ENCODE measurements around the gene CRACDL.

The CRACDL gene

GRCh38 chr2:98935777-98936352, at the start of gene CRACDL:
Gene CRACDL, minus strand, starts transcription at chr2:98936225. Its CDS starts 89,425 bp downstream, at chr2:98846800.
- Histone ChIP-seq H3K9me3 (ENCODE audit: control insufficient read depth in 1 of 2, low read length in 2 of 2) (no peaks in the 10 kb centered on the region), H3K4me3 (ENCODE audit: low read depth in 1 of 2, low read length in 2 of 2) (peak within 1 kb of the TSS; percentile 52 to 55), H3K4me1 (ENCODE audit: control insufficient read depth in 1 of 2, insufficient read depth in 2 of 2, low read length in 2 of 2) (peaks cover 3 to 7% of the 10 kb centered on the region in 2 donors), H3K9ac (ENCODE audit: low read depth in 1 of 2, low read length in 2 of 2) (no peak within 1 kb of the TSS), H3K36me3 (ENCODE audit: control insufficient read depth in 1 of 2, insufficient read depth in 2 of 2, low read length in 2 of 2) (no peaks in the 10 kb centered on the region), H3K27me3 (ENCODE audit: control insufficient read depth in 1 of 2, insufficient read depth in 2 of 2, low read length in 2 of 2) (peaks cover 34 to 47% of the 10 kb centered on the region in 2 donors), H3K27ac (ENCODE audit: low read depth, low read length) (no peak within 1 kb of the TSS)

- H3K9ac ChIP-seq (ENCODE audit: low read depth in 1 of 2, low read length in 2 of 2) = no peak overlapping the region
- no peaks in the 10 kb centered on the region for H3K36me3 ChIP-seq (ENCODE audit: control insufficient read depth in 1 of 2, insufficient read depth in 2 of 2, low read length in 2 of 2)
- no peak overlapping the region for H3K27ac ChIP-seq (ENCODE audit: low read depth, low read length)
- no peak overlapping the region for H3K4me3 ChIP-seq (ENCODE audit: low read depth in 1 of 2, low read length in 2 of 2)
- H3K9me3 ChIP-seq (ENCODE audit: control insufficient read depth in 1 of 2, low read length in 2 of 2) = peaks cover under 1 to 3% of the 10 kb centered on the region in 2 donors
- no peaks in the 10 kb centered on the region for H3K27me3 ChIP-seq (ENCODE audit: control insufficient read depth in 1 of 2, insufficient read depth in 2 of 2, low read length in 2 of 2)
- no peaks in the 10 kb centered on the region for H3K4me1 ChIP-seq (ENCODE audit: control insufficient read depth in 1 of 2, insufficient read depth in 2 of 2, low read length in 2 of 2)
Observed at GRCh38 chr2:98975611-98976010, 39.6 kb upstream of the CRACDL start.

- no peak overlapping the region for H3K27ac ChIP-seq (ENCODE audit: low read depth, low read length)
- no peak overlapping the region for H3K4me3 ChIP-seq (ENCODE audit: low read depth in 1 of 2, low read length in 2 of 2)
- H3K9ac ChIP-seq (ENCODE audit: low read depth in 1 of 2, low read length in 2 of 2) = no peak overlapping the region
- H3K27me3 ChIP-seq (ENCODE audit: control insufficient read depth in 1 of 2, insufficient read depth in 2 of 2, low read length in 2 of 2) = no peaks in the 10 kb centered on the region
- H3K36me3 ChIP-seq (ENCODE audit: control insufficient read depth in 1 of 2, insufficient read depth in 2 of 2, low read length in 2 of 2) = no peaks in the 10 kb centered on the region
- peaks cover 5 to 6% of the 10 kb centered on the region in 2 donors for H3K9me3 ChIP-seq (ENCODE audit: control insufficient read depth in 1 of 2, low read length in 2 of 2)
- H3K4me1 ChIP-seq (ENCODE audit: control insufficient read depth in 1 of 2, insufficient read depth in 2 of 2, low read length in 2 of 2) = no peaks in the 10 kb centered on the region
Observed at GRCh38 chr2:98972582-98973167, 36.6 kb upstream of the CRACDL start.

- Histone ChIP-seq H3K27ac (ENCODE audit: low read depth, low read length) (no peak overlapping the region), H3K36me3 (ENCODE audit: control insufficient read depth in 1 of 2, insufficient read depth in 2 of 2, low read length in 2 of 2) (no peaks in the 10 kb centered on the region), H3K4me3 (ENCODE audit: low read depth in 1 of 2, low read length in 2 of 2) (no peak overlapping the region), H3K9ac (ENCODE audit: low read depth in 1 of 2, low read length in 2 of 2) (no peak overlapping the region), H3K4me1 (ENCODE audit: control insufficient read depth in 1 of 2, insufficient read depth in 2 of 2, low read length in 2 of 2) (no peaks in the 10 kb centered on the region), H3K9me3 (ENCODE audit: control insufficient read depth in 1 of 2, low read length in 2 of 2) (no peaks in the 10 kb centered on the region), H3K27me3 (ENCODE audit: control insufficient read depth in 1 of 2, insufficient read depth in 2 of 2, low read length in 2 of 2) (no peaks in the 10 kb centered on the region)
Observed at GRCh38 chr2:98959810-98960507, 23.9 kb upstream of the CRACDL start.

GRCh38 chr2:98952966-98953365, 16.9 kb upstream of the CRACDL start:
- peaks cover 0 to 9% of the 10 kb centered on the region in 2 donors for H3K27me3 ChIP-seq (ENCODE audit: control insufficient read depth in 1 of 2, insufficient read depth in 2 of 2, low read length in 2 of 2)
- H3K9ac ChIP-seq (ENCODE audit: low read depth in 1 of 2, low read length in 2 of 2) = no peak overlapping the region
- H3K27ac ChIP-seq (ENCODE audit: low read depth, low read length) = no peak overlapping the region
- H3K4me1 ChIP-seq (ENCODE audit: control insufficient read depth in 1 of 2, insufficient read depth in 2 of 2, low read length in 2 of 2) = no peaks in the 10 kb centered on the region
- H3K4me3 ChIP-seq (ENCODE audit: low read depth in 1 of 2, low read length in 2 of 2) = no peak overlapping the region
- H3K36me3 ChIP-seq (ENCODE audit: control insufficient read depth in 1 of 2, insufficient read depth in 2 of 2, low read length in 2 of 2) = no peaks in the 10 kb centered on the region
- no peaks in the 10 kb centered on the region for H3K9me3 ChIP-seq (ENCODE audit: control insufficient read depth in 1 of 2, low read length in 2 of 2)

GRCh38 chr2:98948956-98949739, 13.1 kb upstream of the CRACDL start:
- no peak overlapping the region for H3K27ac ChIP-seq (ENCODE audit: low read depth, low read length)
- H3K4me1 ChIP-seq (ENCODE audit: control insufficient read depth in 1 of 2, insufficient read depth in 2 of 2, low read length in 2 of 2) = no peaks in the 10 kb centered on the region
- H3K9ac ChIP-seq (ENCODE audit: low read depth in 1 of 2, low read length in 2 of 2) = no peak overlapping the region
- no peak overlapping the region for H3K4me3 ChIP-seq (ENCODE audit: low read depth in 1 of 2, low read length in 2 of 2)
- H3K27me3 ChIP-seq (ENCODE audit: control insufficient read depth in 1 of 2, insufficient read depth in 2 of 2, low read length in 2 of 2) = peaks cover 0 to 9% of the 10 kb centered on the region in 2 donors
- no peaks in the 10 kb centered on the region for H3K36me3 ChIP-seq (ENCODE audit: control insufficient read depth in 1 of 2, insufficient read depth in 2 of 2, low read length in 2 of 2)
- no peaks in the 10 kb centered on the region for H3K9me3 ChIP-seq (ENCODE audit: control insufficient read depth in 1 of 2, low read length in 2 of 2)

GRCh38 chr2:98947554-98947953, 11.5 kb upstream of the CRACDL start:
- Histone ChIP-seq H3K27me3 (ENCODE audit: control insufficient read depth in 1 of 2, insufficient read depth in 2 of 2, low read length in 2 of 2) (peaks cover 0 to 9% of the 10 kb centered on the region in 2 donors), H3K4me3 (ENCODE audit: low read depth in 1 of 2, low read length in 2 of 2) (no peak overlapping the region), H3K4me1 (ENCODE audit: control insufficient read depth in 1 of 2, insufficient read depth in 2 of 2, low read length in 2 of 2) (no peaks in the 10 kb centered on the region), H3K9me3 (ENCODE audit: control insufficient read depth in 1 of 2, low read length in 2 of 2) (no peaks in the 10 kb centered on the region), H3K9ac (ENCODE audit: low read depth in 1 of 2, low read length in 2 of 2) (no peak overlapping the region), H3K36me3 (ENCODE audit: control insufficient read depth in 1 of 2, insufficient read depth in 2 of 2, low read length in 2 of 2) (no peaks in the 10 kb centered on the region), H3K27ac (ENCODE audit: low read depth, low read length) (no peak overlapping the region)

- Histone ChIP-seq H3K9ac (ENCODE audit: low read depth in 1 of 2, low read length in 2 of 2) (no peak overlapping the region), H3K27me3 (ENCODE audit: control insufficient read depth in 1 of 2, insufficient read depth in 2 of 2, low read length in 2 of 2) (peaks cover 0 to 8% of the 10 kb centered on the region in 2 donors), H3K36me3 (ENCODE audit: control insufficient read depth in 1 of 2, insufficient read depth in 2 of 2, low read length in 2 of 2) (no peaks in the 10 kb centered on the region), H3K4me1 (ENCODE audit: control insufficient read depth in 1 of 2, insufficient read depth in 2 of 2, low read length in 2 of 2) (no peaks in the 10 kb centered on the region), H3K27ac (ENCODE audit: low read depth, low read length) (no peak overlapping the region), H3K9me3 (ENCODE audit: control insufficient read depth in 1 of 2, low read length in 2 of 2) (no peaks in the 10 kb centered on the region), H3K4me3 (ENCODE audit: low read depth in 1 of 2, low read length in 2 of 2) (no peak overlapping the region)
Observed at GRCh38 chr2:98946855-98947254, 10.8 kb upstream of the CRACDL start.

GRCh38 chr2:98944775-98945174, 8.8 kb upstream of the CRACDL start:
- H3K4me1 ChIP-seq (ENCODE audit: control insufficient read depth in 1 of 2, insufficient read depth in 2 of 2, low read length in 2 of 2) = no peaks in the 10 kb centered on the region
- H3K9ac ChIP-seq (ENCODE audit: low read depth in 1 of 2, low read length in 2 of 2) = no peak overlapping the region
- H3K36me3 ChIP-seq (ENCODE audit: control insufficient read depth in 1 of 2, insufficient read depth in 2 of 2, low read length in 2 of 2) = no peaks in the 10 kb centered on the region
- peaks cover 0 to 5% of the 10 kb centered on the region in 2 donors for H3K27me3 ChIP-seq (ENCODE audit: control insufficient read depth in 1 of 2, insufficient read depth in 2 of 2, low read length in 2 of 2)
- no peak overlapping the region for H3K4me3 ChIP-seq (ENCODE audit: low read depth in 1 of 2, low read length in 2 of 2)
- no peak overlapping the region for H3K27ac ChIP-seq (ENCODE audit: low read depth, low read length)
- no peaks in the 10 kb centered on the region for H3K9me3 ChIP-seq (ENCODE audit: control insufficient read depth in 1 of 2, low read length in 2 of 2)

- peaks cover 3 to 7% of the 10 kb centered on the region in 2 donors for H3K4me1 ChIP-seq (ENCODE audit: control insufficient read depth in 1 of 2, insufficient read depth in 2 of 2, low read length in 2 of 2)
- H3K27ac ChIP-seq (ENCODE audit: low read depth, low read length) = no peak overlapping the region
- H3K9ac ChIP-seq (ENCODE audit: low read depth in 1 of 2, low read length in 2 of 2) = no peak overlapping the region
- no peaks in the 10 kb centered on the region for H3K36me3 ChIP-seq (ENCODE audit: control insufficient read depth in 1 of 2, insufficient read depth in 2 of 2, low read length in 2 of 2)
- H3K27me3 ChIP-seq (ENCODE audit: control insufficient read depth in 1 of 2, insufficient read depth in 2 of 2, low read length in 2 of 2) = peaks cover 26 to 39% of the 10 kb centered on the region in 2 donors
- H3K9me3 ChIP-seq (ENCODE audit: control insufficient read depth in 1 of 2, low read length in 2 of 2) = no peaks in the 10 kb centered on the region
- no peak overlapping the region for H3K4me3 ChIP-seq (ENCODE audit: low read depth in 1 of 2, low read length in 2 of 2)
Observed at GRCh38 chr2:98940102-98940501, 4.1 kb upstream of the CRACDL start.
